ENCODE measurements around the gene PKP3.

Gene PKP3

GRCh38 chr11:447923-448731 is 54.1 kb downstream of the PKP3 start:
- peak overlapping the region; percentile 67 for H3K27ac ChIP-seq (ENCODE audit: insufficient read depth, low read depth, low read length, poor library complexity, severe bottlenecking)
- H3K4me3 ChIP-seq (ENCODE audit: insufficient read depth, low read depth, low read length) = peak overlapping the region; percentile 84
- 6 to 7% methylated on average over 53 to 55 of the region's 55 CpGs for WGBS, 2 experiments
- no peaks in the 10 kb centered on the region for H3K9me3 ChIP-seq (ENCODE audit: control insufficient read depth, low read length)
- H3K36me3 ChIP-seq (ENCODE audit: control insufficient read depth, insufficient read depth, low read length) = peaks cover 2% of the 10 kb centered on the region
- H3K4me1 ChIP-seq (ENCODE audit: control insufficient read depth, insufficient read depth, low read length) = peaks cover 9% of the 10 kb centered on the region
- H3K27me3 ChIP-seq (ENCODE audit: control insufficient read depth, insufficient read depth, low read length, poor library complexity, severe bottlenecking) = no peaks in the 10 kb centered on the region

- Histone ChIP-seq H3K27ac (ENCODE audit: insufficient read depth, low read depth, low read length, poor library complexity, severe bottlenecking) (peak within 1 kb of the TSS; percentile 71), H3K9me3 (ENCODE audit: control insufficient read depth, low read length) (no peaks in the 10 kb centered on the region), H3K4me3 (ENCODE audit: insufficient read depth, low read depth, low read length) (peak within 1 kb of the TSS; percentile 96), H3K36me3 (ENCODE audit: control insufficient read depth, insufficient read depth, low read length) (peaks cover 2% of the 10 kb centered on the region), H3K27me3 (ENCODE audit: control insufficient read depth, insufficient read depth, low read length, poor library complexity, severe bottlenecking) (no peaks in the 10 kb centered on the region), H3K4me1 (ENCODE audit: control insufficient read depth, insufficient read depth, low read length) (peaks cover 10% of the 10 kb centered on the region)
- WGBS, 2 experiments = 2% methylated on average over 108 of the region's 108 CpGs
Observed at GRCh38 chr11:449889-450808, 56.1 kb downstream of the PKP3 start, which contains the start of gene PTDSS2. TSS of gene PTDSS2 (plus strand) at chr11:450279. CDS start at chr11:450456, 177 bp downstream.

GRCh38 chr11:450809-451451 is 56.9 kb downstream of the PKP3 start:
- H3K4me3 ChIP-seq (ENCODE audit: insufficient read depth, low read depth, low read length) = peak overlapping the region; percentile 96
- H3K27me3 ChIP-seq (ENCODE audit: control insufficient read depth, insufficient read depth, low read length, poor library complexity, severe bottlenecking) = no peaks in the 10 kb centered on the region
- H3K27ac ChIP-seq (ENCODE audit: insufficient read depth, low read depth, low read length, poor library complexity, severe bottlenecking) = no peak overlapping the region
- H3K36me3 ChIP-seq (ENCODE audit: control insufficient read depth, insufficient read depth, low read length) = peaks cover 2% of the 10 kb centered on the region
- 7 to 9% methylated on average over 46 of the region's 46 CpGs for WGBS, 2 experiments
- no peaks in the 10 kb centered on the region for H3K9me3 ChIP-seq (ENCODE audit: control insufficient read depth, low read length)
- H3K4me1 ChIP-seq (ENCODE audit: control insufficient read depth, insufficient read depth, low read length) = peaks cover 13% of the 10 kb centered on the region

GRCh38 chr11:451738-452137 is 57.7 kb downstream of the PKP3 start:
- Histone ChIP-seq H3K4me1 (ENCODE audit: control insufficient read depth, insufficient read depth, low read length) (peaks cover 10% of the 10 kb centered on the region), H3K36me3 (ENCODE audit: control insufficient read depth, insufficient read depth, low read length) (peaks cover 2% of the 10 kb centered on the region), H3K9me3 (ENCODE audit: control insufficient read depth, low read length) (no peaks in the 10 kb centered on the region), H3K27me3 (ENCODE audit: control insufficient read depth, insufficient read depth, low read length, poor library complexity, severe bottlenecking) (no peaks in the 10 kb centered on the region), H3K27ac (ENCODE audit: insufficient read depth, low read depth, low read length, poor library complexity, severe bottlenecking) (no peak overlapping the region), H3K4me3 (ENCODE audit: insufficient read depth, low read depth, low read length) (no peak overlapping the region)
- 93 to 94% methylated on average over 14 of the region's 14 CpGs for WGBS, 2 experiments

GRCh38 chr11:452203-452744 is 58.3 kb downstream of the PKP3 start:
- WGBS, 2 experiments = 94 to 95% methylated on average over 12 of the region's 12 CpGs
- H3K9me3 ChIP-seq (ENCODE audit: control insufficient read depth, low read length) = no peaks in the 10 kb centered on the region
- H3K27me3 ChIP-seq (ENCODE audit: control insufficient read depth, insufficient read depth, low read length, poor library complexity, severe bottlenecking) = no peaks in the 10 kb centered on the region
- peaks cover 10% of the 10 kb centered on the region for H3K4me1 ChIP-seq (ENCODE audit: control insufficient read depth, insufficient read depth, low read length)
- peaks cover 2% of the 10 kb centered on the region for H3K36me3 ChIP-seq (ENCODE audit: control insufficient read depth, insufficient read depth, low read length)
- no peak overlapping the region for H3K4me3 ChIP-seq (ENCODE audit: insufficient read depth, low read depth, low read length)
- no peak overlapping the region for H3K27ac ChIP-seq (ENCODE audit: insufficient read depth, low read depth, low read length, poor library complexity, severe bottlenecking)

- WGBS, 2 experiments = 94 to 95% methylated on average over 19 of the region's 19 CpGs
- Histone ChIP-seq H3K4me3 (ENCODE audit: insufficient read depth, low read depth, low read length) (no peak overlapping the region), H3K9me3 (ENCODE audit: control insufficient read depth, low read length) (no peaks in the 10 kb centered on the region), H3K36me3 (ENCODE audit: control insufficient read depth, insufficient read depth, low read length) (peaks cover 2% of the 10 kb centered on the region), H3K27me3 (ENCODE audit: control insufficient read depth, insufficient read depth, low read length, poor library complexity, severe bottlenecking) (no peaks in the 10 kb centered on the region), H3K27ac (ENCODE audit: insufficient read depth, low read depth, low read length, poor library complexity, severe bottlenecking) (no peak overlapping the region), H3K4me1 (ENCODE audit: control insufficient read depth, insufficient read depth, low read length) (peaks cover 10% of the 10 kb centered on the region)
Observed at GRCh38 chr11:452916-453527, 59.0 kb downstream of the PKP3 start.

GRCh38 chr11:453564-453963 is 59.6 kb downstream of the PKP3 start:
- H3K4me1 ChIP-seq (ENCODE audit: control insufficient read depth, insufficient read depth, low read length) = peaks cover 10% of the 10 kb centered on the region
- no peaks in the 10 kb centered on the region for H3K27me3 ChIP-seq (ENCODE audit: control insufficient read depth, insufficient read depth, low read length, poor library complexity, severe bottlenecking)
- H3K4me3 ChIP-seq (ENCODE audit: insufficient read depth, low read depth, low read length) = no peak overlapping the region
- WGBS, 2 experiments = 94 to 96% methylated on average over 13 of the region's 13 CpGs
- no peaks in the 10 kb centered on the region for H3K9me3 ChIP-seq (ENCODE audit: control insufficient read depth, low read length)
- peaks cover 2% of the 10 kb centered on the region for H3K36me3 ChIP-seq (ENCODE audit: control insufficient read depth, insufficient read depth, low read length)
- no peak overlapping the region for H3K27ac ChIP-seq (ENCODE audit: insufficient read depth, low read depth, low read length, poor library complexity, severe bottlenecking)

- H3K27me3 ChIP-seq (ENCODE audit: control insufficient read depth, insufficient read depth, low read length, poor library complexity, severe bottlenecking) = no peaks in the 10 kb centered on the region
- no peak overlapping the region for H3K27ac ChIP-seq (ENCODE audit: insufficient read depth, low read depth, low read length, poor library complexity, severe bottlenecking)
- H3K9me3 ChIP-seq (ENCODE audit: control insufficient read depth, low read length) = no peaks in the 10 kb centered on the region
- H3K4me1 ChIP-seq (ENCODE audit: control insufficient read depth, insufficient read depth, low read length) = peaks cover 7% of the 10 kb centered on the region
- 96% methylated on average over 9 of the region's 9 CpGs for WGBS, 2 experiments
- H3K4me3 ChIP-seq (ENCODE audit: insufficient read depth, low read depth, low read length) = no peak overlapping the region
- H3K36me3 ChIP-seq (ENCODE audit: control insufficient read depth, insufficient read depth, low read length) = peaks cover 2% of the 10 kb centered on the region
Observed at GRCh38 chr11:454043-454442, 60.0 kb downstream of the PKP3 start.
